BJ (cell line): ENCODE data around the gene COX20. TPM values are rescaled to one million over a fixed set of nuclear protein-coding genes. Genes with fewer than 3 reads are reported as not detected.
A peak's percentile ranks its signal among the peaks of the same experiment; 100 is the strongest.

Experiments
- CTCF ChIA-PET: fragments of 350-600 bp; formaldehyde crosslinking; extraction: SDS; loops from one replicate; lab custom pipeline; 2021; ENCODE audit warnings: antibody characterized with exemption, inconsistent platforms; lab: Yijun Ruan, JAX
- POLR2A ChIA-PET: fragments of 300-600 bp; sonication (Branson Sonifier 250); formaldehyde crosslinking; extraction: SDS; loops from one replicate; lab custom pipeline; 2021; ENCODE audit warnings: antibody characterized with exemption; lab: Charles Lee
- DNase-seq: peaks from one replicate; pipeline ENCODE4 v3.0.0-alpha.2; 2011; ENCODE audit warnings: low read depth
- H3K27me3 ChIP-seq: 2 replicates; pipeline ENCODE4 v1.6.0; 2011; ENCODE audit warnings: low read length; ENCODE audit not compliant: control insufficient read depth, insufficient read depth
- H3K36me3 ChIP-seq: 2 replicates; pipeline ENCODE4 v1.5.1; 2011; ENCODE audit warnings: low read length; ENCODE audit not compliant: control insufficient read depth, insufficient read depth
- H3K4me3 ChIP-seq: 2 replicates; pipeline ENCODE4 v1.5.1; 2011; ENCODE audit warnings: low read depth, mild to moderate bottlenecking, control low read depth, low read length
- polyA plus RNA-seq: library from polyadenylated mRNA; depleted of rRNA; stranded (reverse); fragments of >200 nt; gene quantifications from 2 replicates; pipeline ENCODE4 v1.2.3, GENCODE V29; 2011
- TF ChIP-seq, protein P1 (sequence below): IDR thresholded peaks from 2 replicates; pipeline ENCODE4 v1.5.1; 2011; ENCODE audit warnings: low read depth, mild to moderate bottlenecking, control low read depth, inconsistent platforms, low read length, moderate library complexity; ENCODE audit not compliant: insufficient read depth

Gene COX20
- polyA plus RNA-seq, 1 experiment = 12.1 TPM

GRCh38 chr1:244861683-244862082 is 26.2 kb downstream of the COX20 start:
- H3K4me3 ChIP-seq = peak overlapping the region; percentile 63
- TF ChIP-seq, protein P1, sequence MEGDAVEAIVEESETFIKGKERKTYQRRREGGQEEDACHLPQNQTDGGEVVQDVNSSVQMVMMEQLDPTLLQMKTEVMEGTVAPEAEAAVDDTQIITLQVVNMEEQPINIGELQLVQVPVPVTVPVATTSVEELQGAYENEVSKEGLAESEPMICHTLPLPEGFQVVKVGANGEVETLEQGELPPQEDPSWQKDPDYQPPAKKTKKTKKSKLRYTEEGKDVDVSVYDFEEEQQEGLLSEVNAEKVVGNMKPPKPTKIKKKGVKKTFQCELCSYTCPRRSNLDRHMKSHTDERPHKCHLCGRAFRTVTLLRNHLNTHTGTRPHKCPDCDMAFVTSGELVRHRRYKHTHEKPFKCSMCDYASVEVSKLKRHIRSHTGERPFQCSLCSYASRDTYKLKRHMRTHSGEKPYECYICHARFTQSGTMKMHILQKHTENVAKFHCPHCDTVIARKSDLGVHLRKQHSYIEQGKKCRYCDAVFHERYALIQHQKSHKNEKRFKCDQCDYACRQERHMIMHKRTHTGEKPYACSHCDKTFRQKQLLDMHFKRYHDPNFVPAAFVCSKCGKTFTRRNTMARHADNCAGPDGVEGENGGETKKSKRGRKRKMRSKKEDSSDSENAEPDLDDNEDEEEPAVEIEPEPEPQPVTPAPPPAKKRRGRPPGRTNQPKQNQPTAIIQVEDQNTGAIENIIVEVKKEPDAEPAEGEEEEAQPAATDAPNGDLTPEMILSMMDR = no peak
- POLR2A ChIA-PET = interaction anchor here (0.6 kb wide), 1 partner anchor 737 kb away, joined by 4 read pairs; no protein-coding TSS in a partner anchor
- peaks cover 9% of the 10 kb centered on the region for H3K36me3 ChIP-seq
- DNase-seq = no peak
- CTCF ChIA-PET = interaction anchor here (1.3 to 1.5 kb wide), 3 partner anchors 11 to 181 kb away, joined by 4 to 6 read pairs (median 4); no protein-coding TSS in a partner anchor
- no peaks in the 10 kb centered on the region for H3K27me3 ChIP-seq

- CTCF ChIA-PET = interaction anchor here (1.5 kb wide), 1 partner anchor 181 kb away, joined by 6 read pairs; no protein-coding TSS in a partner anchor
- H3K36me3 ChIP-seq = peaks cover 7% of the 10 kb centered on the region
Observed at GRCh38 chr1:244862354-244862698, 26.9 kb downstream of the COX20 start.

GRCh38 chr1:244862699-244863490 is 27.4 kb downstream of the COX20 start:
- Histone ChIP-seq H3K4me3 (peak overlapping the region; percentile 63), H3K27me3 (no peaks in the 10 kb centered on the region), H3K36me3 (peaks cover 5% of the 10 kb centered on the region; the same call in 1 of the 2 replicates)
- TF ChIP-seq, protein P1 = no peak
- POLR2A ChIA-PET = interaction anchor here (0.6 kb wide), 1 partner anchor 180 kb away, joined by 4 read pairs; no protein-coding TSS in a partner anchor
- DNase-seq = peak; percentile 53
- CTCF ChIA-PET = no interaction called here

More at GRCh38 chr1:244862354-244862698, 26.9 kb downstream of the COX20 start:
- peak overlapping the region; percentile 63 for H3K4me3 ChIP-seq
- POLR2A ChIA-PET = interaction anchor here (0.6 kb wide), 1 partner anchor 737 kb away, joined by 4 read pairs; no protein-coding TSS in a partner anchor
- H3K27me3 ChIP-seq = no peaks in the 10 kb centered on the region
- TF ChIP-seq, protein P1 = no peak
- no peak for DNase-seq

DNA sequence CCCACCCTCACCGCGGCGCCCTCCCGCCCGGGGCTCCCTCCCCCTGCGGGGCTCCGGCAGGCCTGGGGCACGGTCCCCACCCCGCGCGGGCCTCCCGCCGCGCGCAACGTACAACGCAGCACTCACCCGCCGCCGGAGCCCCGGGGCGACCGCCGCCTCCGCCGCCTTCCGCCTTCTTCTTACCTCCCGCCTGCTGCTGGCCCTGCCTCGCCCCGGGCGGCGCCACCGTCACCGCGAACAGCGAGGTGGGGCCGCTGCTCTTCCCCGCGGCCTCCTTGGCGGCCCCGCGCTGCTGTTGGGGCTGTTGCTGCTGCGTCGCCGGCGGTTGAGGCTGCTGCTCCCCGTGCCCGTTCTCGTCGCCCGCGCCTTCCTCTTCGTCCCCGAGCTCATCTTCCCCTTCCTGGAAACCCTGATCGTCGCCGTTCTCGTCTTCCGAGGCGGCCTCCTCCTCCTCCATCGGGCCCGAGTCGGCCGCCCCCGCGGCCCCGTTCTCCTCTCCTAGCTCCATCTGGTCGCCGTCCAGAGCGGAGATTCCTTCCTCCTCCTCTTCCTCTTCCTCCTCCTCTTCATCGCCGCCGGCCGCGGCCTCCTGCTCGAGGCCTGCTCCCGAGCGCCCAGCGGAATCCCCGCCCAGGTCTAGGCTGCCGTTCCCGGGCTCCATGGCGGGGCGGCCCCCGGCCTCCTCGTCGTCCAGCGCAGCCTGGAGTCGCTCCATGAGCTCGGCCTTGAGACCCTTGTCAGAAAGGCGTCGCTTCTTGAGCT is 28.2 kb downstream of the COX20 start:
- POLR2A ChIA-PET = no interaction called here
- Histone ChIP-seq H3K36me3 (peaks cover 4% of the 10 kb centered on the region; the same call in 1 of the 2 replicates), H3K27me3 (no peaks in the 10 kb centered on the region), H3K4me3 (peak overlapping the region; percentile 63)
- no peak for DNase-seq
- TF ChIP-seq, protein P1 = no peak
- CTCF ChIA-PET = interaction anchor here (0.6 kb wide), 1 partner anchor 49 kb away, joined by 3 read pairs; no protein-coding TSS in a partner anchor
